ENCODE data around the gene SNX21.

- TF ChIP-seq BDP1 (IDR thresholded peaks at IDR 0.05; ENCODE audit: insufficient read depth, insufficient read length) (no peak), POLR2A (conservative IDR thresholded peaks at IDR 0.05) (no peak), ZNF561 (CRISPR knock-in tag; conservative IDR thresholded peaks at IDR 0.05) (no peak), RBFOX2 (IDR thresholded peaks at IDR 0.05; ENCODE audit: low read depth, low read length) (no peak), FOXM1 (IDR thresholded peaks at IDR 0.05; ENCODE audit: low read depth) (no peak), FOXM1 (CRISPR knock-in tag; IDR thresholded peaks at IDR 0.05; ENCODE audit: low read depth) (no peak), PHB2 (IDR thresholded peaks at IDR 0.05; ENCODE audit: low read depth) (no peak), ZBTB34 (CRISPR knock-in tag; IDR thresholded peaks at IDR 0.05) (no peak)
Measured at GRCh38 chr20:45867819-45868176, 34.2 kb downstream of the SNX21 start.
